Keratinocyte (primary cell): Measurements from ENCODE around the gene CRLF3. TPM values are rescaled to one million over a fixed set of nuclear protein-coding genes. Genes with fewer than 3 reads are reported as not detected.
"Not testable (repeated sequence)": the region's sequence is repeated elsewhere in the genome, so short reads cannot be mapped to it uniquely, and the experiment has no call there.

ENCODE experiments used
- DNase-seq: peaks from one replicate; pipeline ENCODE4 v3.0.0-alpha.2; 2011; ENCODE audit warnings: low read depth, missing footprints, low spot score
- FAIRE-seq: peaks from 2 replicates; lab custom pipeline; 2011; peaks lifted over from hg19 to GRCh38; lab: Jason Lieb, UNC
- H2AFZ ChIP-seq: 2 replicates; pipeline ENCODE4 v1.6.0; 2012; ENCODE audit warnings: low read length, control low read depth, inconsistent platforms; ENCODE audit not compliant: control insufficient read depth
- H3K27ac ChIP-seq: 2 replicates; pipeline ENCODE4 v1.5.1; 2011; ENCODE audit warnings: low read length; ENCODE audit not compliant: control insufficient read depth, insufficient read depth
- H3K27me3 ChIP-seq: 3 replicates; pipeline ENCODE4 v1.6.0; 2011; ENCODE audit warnings: low read length; ENCODE audit not compliant: control insufficient read depth, insufficient read depth; ENCODE audit errors: extremely low read depth
- H3K36me3 ChIP-seq, 2 experiments: 2 replicates in 1 of 2; 3 replicates in 1 of 2; pipeline ENCODE4 v1.5.1; 2011; ENCODE audit warnings: low read length in 2 of 2, mild to moderate bottlenecking in 1 of 2; ENCODE audit not compliant: control insufficient read depth in 2 of 2, insufficient read depth in 2 of 2; ENCODE audit errors: extremely low read depth in 1 of 2
- H3K4me1 ChIP-seq: 3 replicates; pipeline ENCODE4 v1.5.1; 2011; ENCODE audit warnings: low read length; ENCODE audit not compliant: control insufficient read depth, insufficient read depth; ENCODE audit errors: extremely low read depth
- H3K4me2 ChIP-seq: 3 replicates; pipeline ENCODE4 v1.6.0; 2011; ENCODE audit warnings: low read depth, low read length; ENCODE audit not compliant: control insufficient read depth, insufficient read depth; ENCODE audit errors: extremely low read depth
- H3K4me3 ChIP-seq, 3 experiments: fragments of 200-600 bp in 1 of 3; sonication (generic) in 1 of 3; 2 replicates in 2 of 3; 3 replicates in 1 of 3; pipeline ENCODE4 v1.5.1; 2011 to 2016; ENCODE audit warnings: low read length in 3 of 3, mild to moderate bottlenecking in 3 of 3, control low read depth in 2 of 3, inconsistent platforms in 1 of 3, low read depth in 1 of 3, mixed read lengths in 1 of 3, mixed run types in 1 of 3, moderate library complexity in 1 of 3; ENCODE audit not compliant: control insufficient read depth in 2 of 3, insufficient read depth in 2 of 3; ENCODE audit errors: extremely low read depth in 1 of 3
- H3K79me2 ChIP-seq: 2 replicates; pipeline ENCODE4 v1.6.0; 2012; ENCODE audit warnings: low read length; ENCODE audit not compliant: control insufficient read depth, insufficient read depth
- H3K9ac ChIP-seq: 3 replicates; pipeline ENCODE4 v1.6.0; 2011; ENCODE audit warnings: low read length; ENCODE audit not compliant: control insufficient read depth, insufficient read depth; ENCODE audit errors: extremely low read depth
- H3K9me1 ChIP-seq: 3 replicates; pipeline ENCODE4 v1.6.0; 2011; ENCODE audit warnings: low read length; ENCODE audit not compliant: control insufficient read depth, insufficient read depth; ENCODE audit errors: extremely low read depth
- H3K9me3 ChIP-seq: 2 replicates; pipeline ENCODE4 v1.5.1; 2012; ENCODE audit warnings: low read depth, low read length; ENCODE audit not compliant: control insufficient read depth
- H4K20me1 ChIP-seq: 3 replicates; pipeline ENCODE4 v1.6.0; 2011; ENCODE audit warnings: low read length; ENCODE audit not compliant: control insufficient read depth, insufficient read depth; ENCODE audit errors: extremely low read depth
- CTCF ChIP-seq, 3 experiments: IDR thresholded peaks in 1 of 3; conservative IDR thresholded peaks in 1 of 3; optimal IDR thresholded peaks in 1 of 3; 2 replicates in 2 of 3; 3 replicates in 1 of 3; pipeline versions ENCODE3 to v1.5.1; 2011; ENCODE audit warnings: low read length in 3 of 3, mild to moderate bottlenecking in 3 of 3, moderate library complexity in 2 of 3, control low read depth in 1 of 3, inconsistent platforms in 1 of 3; ENCODE audit not compliant: insufficient read depth in 2 of 3; ENCODE audit errors: extremely low read depth in 1 of 3
- EZH2 ChIP-seq: IDR thresholded peaks from one replicate; pipeline ENCODE4 v1.6.1; 2012; ENCODE audit warnings: inconsistent platforms, mild to moderate bottlenecking, low read length, moderate library complexity
- dilution Hi-C: fragments of 300-500 bp; cut with MboI; formaldehyde crosslinking; loops from one replicate; pipeline ENCODE4 v1.7.0; 2020; ENCODE audit warnings: low sequenced_read_pairs; ENCODE audit not compliant: extremely low pct_ligation_motif_present
- polyA plus RNA-seq, 5 experiments: library from polyadenylated mRNA; depleted of rRNA in 3 of 5; stranded (reverse) in 3 of 5; stranded (forward) in 1 of 5; unstranded in 1 of 5; fragments of >200 nt; gene quantifications; 1 replicate in 1 of 5; 2 replicates in 3 of 5; 3 replicates in 1 of 5; pipeline versions ENCODE4 v1.2.1 to v1.2.3, GENCODE V29; 2011 to 2012; ENCODE audit warnings: missing spikeins in 2 of 5, low read depth in 1 of 5, low replicate concordance in 1 of 5

CRLF3 gene
- polyA plus RNA-seq, 1 donor (not counting 4 experiments of a cell fraction or from before 2014, with no cell fraction given), result 22.4 TPM

GRCh38 chr17:30761060-30761459, 63.4 kb downstream of the CRLF3 start:
- Histone ChIP-seq H3K9me3 (no peaks in the 10 kb centered on the region), H2AFZ (no peak overlapping the region), H3K36me3 (peaks cover 0 to 6% of the 10 kb centered on the region in 2 experiments), H3K4me1 (no peaks in the 10 kb centered on the region), H4K20me1 (no peaks in the 10 kb centered on the region), H3K4me2 (no peak overlapping the region), H3K79me2 (peaks cover 10% of the 10 kb centered on the region), H3K27ac (no peak overlapping the region), H3K9ac (no peak overlapping the region), H3K27me3 (no peaks in the 10 kb centered on the region), H3K4me3 (no peak overlapping the region), H3K9me1 (no peaks in the 10 kb centered on the region)
- FAIRE-seq, result no peak
- TF ChIP-seq CTCF (optimal IDR thresholded peaks at IDR 0.05 in 1 of 3, IDR thresholded peaks at IDR 0.05 in 1 of 3, conservative IDR thresholded peaks at IDR 0.05 in 1 of 3; ENCODE audit: extremely low read depth in 1 of 3, insufficient read depth in 2 of 3, low read length in 3 of 3), result no peak
- TF ChIP-seq EZH2, result no peak
- no peak for DNase-seq
- dilution Hi-C loops, result no loop called here

- peaks cover 15% of the 10 kb centered on the region for H3K79me2 ChIP-seq
- FAIRE-seq, dilution Hi-C loops: not testable (repeated sequence)
These were observed 71.2 kb downstream of the CRLF3 start for GRCh38 chr17:30753291-30753690.

GRCh38 chr17:30750982-30751381, 73.5 kb downstream of the CRLF3 start:
- dilution Hi-C loops, H3K4me3 ChIP-seq, H3K4me2 ChIP-seq, FAIRE-seq, DNase-seq, H3K9ac ChIP-seq, H3K27me3 ChIP-seq, H3K27ac ChIP-seq, H4K20me1 ChIP-seq, H3K9me3 ChIP-seq, H3K9me1 ChIP-seq, H3K4me1 ChIP-seq, H2AFZ ChIP-seq, H3K36me3 ChIP-seq: not testable (repeated sequence)
- peaks cover 11% of the 10 kb centered on the region for H3K79me2 ChIP-seq

More at GRCh38 chr17:30753291-30753690, 71.2 kb downstream of the CRLF3 start:
- not testable (repeated sequence) for H3K4me1 ChIP-seq, H3K27me3 ChIP-seq, H4K20me1 ChIP-seq, H3K4me3 ChIP-seq, H2AFZ ChIP-seq, H3K27ac ChIP-seq, DNase-seq, H3K4me2 ChIP-seq, H3K36me3 ChIP-seq, H3K9ac ChIP-seq, H3K9me1 ChIP-seq, H3K9me3 ChIP-seq

GRCh38 chr17:30747621-30748020, 76.9 kb downstream of the CRLF3 start:
- H3K36me3 ChIP-seq, H4K20me1 ChIP-seq, H3K9me3 ChIP-seq, H3K27ac ChIP-seq, H3K27me3 ChIP-seq, H2AFZ ChIP-seq, H3K4me1 ChIP-seq, H3K4me3 ChIP-seq, H3K9me1 ChIP-seq, H3K79me2 ChIP-seq, H3K9ac ChIP-seq, dilution Hi-C loops, DNase-seq, FAIRE-seq, H3K4me2 ChIP-seq: not testable (repeated sequence)
